Measurements from ENCODE around the gene FSTL1.

FSTL1 gene

DNA sequence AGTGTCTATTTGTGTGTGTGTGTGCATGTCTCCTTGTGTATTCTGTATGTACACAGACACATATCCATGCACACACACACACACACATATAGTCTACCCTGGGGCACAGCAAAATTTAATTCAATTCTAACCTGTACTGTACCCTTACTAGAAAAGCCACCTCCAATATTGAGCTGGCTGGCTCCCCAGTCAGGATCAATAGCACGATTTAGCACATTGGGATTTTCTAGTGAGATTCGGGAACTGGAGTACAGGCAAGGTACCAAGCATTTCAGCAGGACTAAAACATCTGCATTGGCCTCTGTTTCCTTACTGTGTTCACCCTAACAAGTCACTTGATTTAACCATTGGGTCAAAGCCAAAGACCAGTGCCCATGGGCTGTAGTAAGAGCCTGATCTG, 13.2 kb downstream of the FSTL1 start:
- H3K27ac Mint-ChIP-seq = no peak overlapping the region
- H3K9me3 Mint-ChIP-seq (ENCODE audit: low read depth) = no peaks in the 10 kb centered on the region
- peaks cover 7% of the 10 kb centered on the region for H3K27me3 Mint-ChIP-seq
- no peaks in the 10 kb centered on the region for H3K36me3 Mint-ChIP-seq
- H3K4me1 Mint-ChIP-seq (ENCODE audit: low read depth) = no peaks in the 10 kb centered on the region
- H3K4me3 Mint-ChIP-seq = no peak overlapping the region

DNA sequence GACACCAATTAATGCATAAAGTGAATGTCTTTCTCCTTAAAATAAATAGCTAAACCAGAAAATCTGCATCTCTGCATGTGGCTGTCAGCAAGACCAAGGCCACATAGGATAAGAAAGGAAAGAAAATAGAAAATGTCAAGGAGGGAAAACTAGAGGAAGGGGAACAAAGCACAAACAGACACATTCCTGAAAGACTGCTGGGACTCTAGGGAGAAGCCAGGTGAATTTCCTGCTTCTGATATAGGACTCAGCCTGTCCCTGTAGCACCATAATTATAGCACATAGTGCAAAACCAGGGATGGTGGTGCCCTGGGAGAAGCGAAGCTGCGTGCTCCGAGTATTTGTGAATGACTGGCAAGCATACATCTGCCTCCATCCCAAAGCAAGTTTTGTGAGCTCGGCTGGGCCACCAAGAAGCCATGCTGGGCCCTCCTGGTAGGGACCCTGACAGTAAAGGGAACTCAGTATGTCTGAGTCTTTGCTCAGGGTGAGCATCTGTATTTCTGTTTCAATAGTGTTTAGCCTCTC, 14.2 kb downstream of the FSTL1 start:
- H3K27ac Mint-ChIP-seq = no peak overlapping the region
- H3K4me3 Mint-ChIP-seq = no peak overlapping the region
- no peaks in the 10 kb centered on the region for H3K4me1 Mint-ChIP-seq (ENCODE audit: low read depth)
- H3K9me3 Mint-ChIP-seq (ENCODE audit: low read depth) = no peaks in the 10 kb centered on the region
- peaks cover 5% of the 10 kb centered on the region for H3K27me3 Mint-ChIP-seq
- H3K36me3 Mint-ChIP-seq = no peaks in the 10 kb centered on the region

DNA sequence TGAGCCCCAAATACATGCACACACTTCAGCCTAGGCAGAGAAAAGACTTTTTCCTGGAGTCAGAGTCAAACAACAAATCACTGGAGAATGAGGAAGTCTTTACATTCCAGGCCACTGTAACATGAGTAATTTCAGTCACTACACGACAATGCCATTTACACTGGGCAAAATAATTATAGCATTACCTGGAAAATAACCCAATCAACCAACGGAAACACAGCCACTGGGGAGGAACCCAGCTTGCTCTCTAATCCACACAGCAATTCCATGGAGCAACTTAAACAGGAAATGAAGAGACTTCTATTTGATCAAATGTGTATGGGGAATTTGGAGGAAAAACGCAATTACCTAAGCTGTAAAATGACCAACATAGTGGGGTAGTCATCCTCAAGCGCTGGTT, 15.2 kb downstream of the FSTL1 start:
- peaks cover 5% of the 10 kb centered on the region for H3K27me3 Mint-ChIP-seq
- H3K27ac Mint-ChIP-seq = no peak overlapping the region
- no peaks in the 10 kb centered on the region for H3K4me1 Mint-ChIP-seq (ENCODE audit: low read depth)
- H3K36me3 Mint-ChIP-seq = no peaks in the 10 kb centered on the region
- H3K9me3 Mint-ChIP-seq (ENCODE audit: low read depth) = no peaks in the 10 kb centered on the region
- H3K4me3 Mint-ChIP-seq = no peak overlapping the region

DNA sequence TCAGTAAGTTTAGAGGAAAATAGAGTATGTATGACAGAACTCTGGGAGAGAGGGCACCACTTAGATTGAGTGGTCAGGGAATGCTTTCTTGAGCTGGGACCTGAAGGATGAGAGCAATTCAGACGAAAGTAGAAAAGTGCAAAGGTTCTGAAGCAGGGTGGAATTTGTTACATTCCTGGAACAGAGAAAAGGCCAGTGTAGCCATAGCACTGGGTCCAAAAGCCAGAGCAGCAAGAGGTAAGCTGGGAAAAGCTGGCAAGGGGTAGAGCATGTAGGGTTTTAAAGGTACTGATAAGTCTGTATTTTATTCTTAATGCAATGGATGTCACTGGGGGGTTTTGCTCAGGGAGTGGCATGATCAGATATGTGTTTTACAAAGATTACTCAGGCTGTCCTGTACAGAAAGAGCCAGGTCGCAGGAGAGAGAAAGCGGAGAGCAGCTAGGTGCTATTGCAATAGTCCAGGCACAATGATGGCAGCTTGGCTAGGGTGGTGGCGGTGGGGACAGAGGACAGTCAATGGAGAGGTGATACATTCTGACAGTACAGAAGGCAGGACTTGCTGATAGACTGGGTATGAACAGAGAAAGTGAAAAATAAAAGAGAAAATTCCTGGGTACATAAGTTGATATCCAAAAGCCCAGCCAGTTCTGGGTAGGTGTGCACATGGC, 17.0 kb downstream of the FSTL1 start:
- Mint-ChIP-seq H3K4me1 (ENCODE audit: low read depth) (no peaks in the 10 kb centered on the region), H3K27ac (no peak overlapping the region), H3K27me3 (no peaks in the 10 kb centered on the region), H3K9me3 (ENCODE audit: low read depth) (no peaks in the 10 kb centered on the region), H3K4me3 (no peak overlapping the region), H3K36me3 (no peaks in the 10 kb centered on the region)

DNA sequence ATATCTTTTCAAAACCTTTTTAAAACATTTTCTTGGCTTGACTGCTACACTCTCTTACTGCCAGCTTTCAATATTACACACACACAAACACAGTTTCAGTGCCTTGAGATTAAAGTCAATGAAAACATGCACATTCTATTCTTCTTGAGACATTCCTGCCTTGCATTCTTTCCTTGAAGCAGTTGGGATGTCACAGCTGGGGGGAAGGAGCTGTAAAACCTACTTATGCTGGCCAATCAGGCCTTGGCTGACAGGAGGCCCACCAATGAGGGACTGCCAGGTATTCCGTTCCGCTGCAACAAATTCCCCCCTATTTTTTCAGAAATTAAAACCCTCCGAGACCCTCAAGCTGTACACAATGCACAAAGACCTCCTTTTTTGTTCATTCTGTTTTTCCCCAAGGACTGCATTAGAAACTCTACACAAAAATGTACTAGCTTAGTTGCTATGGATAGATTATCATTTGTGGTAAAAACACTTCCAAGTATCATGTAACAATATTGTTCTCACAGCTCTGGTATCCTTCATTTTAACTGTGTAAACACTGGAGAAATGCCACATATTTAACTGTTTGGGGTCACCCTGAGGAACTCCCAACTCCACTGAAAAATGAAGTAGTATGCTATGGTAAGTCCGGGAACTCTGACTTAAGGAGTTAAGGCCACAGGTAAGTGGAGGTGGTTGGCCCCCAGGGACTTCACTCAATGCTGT, 18.5 kb downstream of the FSTL1 start:
- Mint-ChIP-seq H3K27me3 (no peaks in the 10 kb centered on the region), H3K36me3 (no peaks in the 10 kb centered on the region), H3K4me1 (ENCODE audit: low read depth) (no peaks in the 10 kb centered on the region), H3K9me3 (ENCODE audit: low read depth) (no peaks in the 10 kb centered on the region), H3K27ac (no peak overlapping the region), H3K4me3 (no peak overlapping the region)

DNA sequence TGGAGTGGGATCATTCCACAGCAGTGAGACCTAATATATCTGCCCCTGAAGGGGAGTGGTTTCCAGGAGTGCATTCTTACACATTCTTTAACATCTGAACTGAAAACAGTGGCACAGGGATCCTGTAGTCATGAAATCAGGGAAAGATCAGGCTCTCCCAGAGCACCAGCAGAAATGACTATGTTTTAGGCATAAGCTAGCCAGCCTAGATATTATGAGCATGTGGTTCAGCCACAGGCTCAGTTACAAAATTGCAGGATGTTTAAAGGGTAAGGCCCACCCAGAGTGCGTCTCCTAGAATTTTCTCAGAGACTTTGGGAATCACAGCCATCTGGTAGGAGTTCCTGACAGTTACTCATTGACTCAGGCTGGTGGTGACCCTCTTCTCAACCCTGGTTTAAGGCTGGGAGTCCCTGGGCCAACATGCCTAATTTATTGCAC, 20.9 kb downstream of the FSTL1 start:
- no peaks in the 10 kb centered on the region for H3K36me3 Mint-ChIP-seq
- no peak overlapping the region for H3K4me3 Mint-ChIP-seq
- no peaks in the 10 kb centered on the region for H3K4me1 Mint-ChIP-seq (ENCODE audit: low read depth)
- no peaks in the 10 kb centered on the region for H3K9me3 Mint-ChIP-seq (ENCODE audit: low read depth)
- no peaks in the 10 kb centered on the region for H3K27me3 Mint-ChIP-seq
- no peak overlapping the region for H3K27ac Mint-ChIP-seq

DNA sequence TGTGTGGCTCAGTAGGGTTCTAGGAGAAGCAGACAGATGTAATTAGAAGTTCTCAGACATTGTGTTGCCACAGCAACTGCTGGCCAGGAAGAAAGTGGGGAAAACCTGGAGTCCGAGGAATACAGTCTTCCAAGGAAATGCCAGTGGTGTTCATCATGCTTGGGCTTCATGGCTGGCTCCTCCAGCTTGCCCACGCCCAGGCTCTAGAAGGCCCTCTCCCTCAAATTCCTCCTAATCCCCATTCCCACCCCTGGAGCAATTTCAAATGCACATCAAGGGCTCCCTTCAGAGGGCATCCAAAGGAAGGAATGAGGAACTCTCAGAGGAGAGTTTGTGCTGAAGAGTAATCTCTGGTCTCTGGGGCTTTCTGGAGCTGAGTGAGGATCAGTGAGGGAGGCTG, 21.9 kb downstream of the FSTL1 start:
- H3K27me3 Mint-ChIP-seq = no peaks in the 10 kb centered on the region
- no peaks in the 10 kb centered on the region for H3K4me1 Mint-ChIP-seq (ENCODE audit: low read depth)
- no peaks in the 10 kb centered on the region for H3K36me3 Mint-ChIP-seq
- no peak overlapping the region for H3K4me3 Mint-ChIP-seq
- no peak overlapping the region for H3K27ac Mint-ChIP-seq
- no peaks in the 10 kb centered on the region for H3K9me3 Mint-ChIP-seq (ENCODE audit: low read depth)

DNA sequence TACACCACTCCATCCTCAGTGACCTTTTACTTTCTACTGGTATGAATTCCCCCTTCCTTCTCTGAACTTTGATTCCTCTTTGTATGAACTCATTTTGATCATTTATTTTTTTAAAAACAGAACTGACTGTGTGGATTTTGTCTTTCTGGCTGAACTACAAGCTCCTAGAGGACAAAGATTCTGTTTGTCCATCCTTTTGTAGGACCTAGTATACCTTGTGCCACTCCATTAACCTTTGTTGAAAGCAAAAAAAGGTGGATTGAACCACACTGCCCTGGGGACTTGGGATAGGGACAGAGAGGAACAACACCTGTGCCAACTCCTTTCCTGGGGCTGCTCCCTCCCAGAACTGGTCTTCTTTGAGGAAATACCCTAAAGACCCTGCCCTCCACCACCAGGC, 23.6 kb downstream of the FSTL1 start:
- Mint-ChIP-seq H3K27ac (no peak overlapping the region), H3K9me3 (ENCODE audit: low read depth) (no peaks in the 10 kb centered on the region), H3K27me3 (no peaks in the 10 kb centered on the region), H3K36me3 (no peaks in the 10 kb centered on the region), H3K4me3 (no peak overlapping the region), H3K4me1 (ENCODE audit: low read depth) (no peaks in the 10 kb centered on the region)

DNA sequence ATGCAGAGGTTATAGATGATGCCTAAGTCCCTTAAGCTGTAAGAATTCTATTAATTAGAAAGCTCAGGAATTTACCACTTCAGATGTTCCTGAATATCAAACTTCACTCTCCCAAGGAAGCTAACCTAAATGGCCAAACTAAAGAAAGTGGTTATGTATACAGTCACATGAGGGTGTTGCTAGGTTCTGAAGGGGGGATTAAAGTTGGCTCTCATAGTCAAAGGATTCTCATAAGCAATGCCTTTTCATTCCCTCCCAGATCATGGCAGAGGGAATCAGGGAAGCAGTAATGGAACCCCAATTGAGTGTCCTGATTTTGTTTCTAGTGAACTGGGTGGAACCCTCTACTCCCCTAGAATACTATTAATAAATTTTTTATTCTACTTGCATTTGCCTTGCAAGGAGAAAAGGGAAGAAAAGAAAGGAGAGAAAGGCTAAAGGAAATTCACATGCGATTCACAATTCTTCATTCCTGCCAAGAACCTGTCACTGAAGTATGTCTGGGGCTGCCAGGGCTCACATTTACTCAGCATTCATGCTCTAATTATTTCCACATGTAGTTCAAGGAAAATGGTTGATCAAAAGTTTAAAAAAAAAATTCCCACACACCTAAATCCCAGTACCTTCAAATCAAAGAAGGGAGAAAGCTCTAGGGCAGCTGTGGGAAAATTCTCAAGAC, 25.1 kb downstream of the FSTL1 start:
- Mint-ChIP-seq H3K4me1 (ENCODE audit: low read depth) (no peaks in the 10 kb centered on the region), H3K36me3 (no peaks in the 10 kb centered on the region), H3K27ac (no peak overlapping the region), H3K27me3 (no peaks in the 10 kb centered on the region), H3K9me3 (ENCODE audit: low read depth) (no peaks in the 10 kb centered on the region), H3K4me3 (no peak overlapping the region)

DNA sequence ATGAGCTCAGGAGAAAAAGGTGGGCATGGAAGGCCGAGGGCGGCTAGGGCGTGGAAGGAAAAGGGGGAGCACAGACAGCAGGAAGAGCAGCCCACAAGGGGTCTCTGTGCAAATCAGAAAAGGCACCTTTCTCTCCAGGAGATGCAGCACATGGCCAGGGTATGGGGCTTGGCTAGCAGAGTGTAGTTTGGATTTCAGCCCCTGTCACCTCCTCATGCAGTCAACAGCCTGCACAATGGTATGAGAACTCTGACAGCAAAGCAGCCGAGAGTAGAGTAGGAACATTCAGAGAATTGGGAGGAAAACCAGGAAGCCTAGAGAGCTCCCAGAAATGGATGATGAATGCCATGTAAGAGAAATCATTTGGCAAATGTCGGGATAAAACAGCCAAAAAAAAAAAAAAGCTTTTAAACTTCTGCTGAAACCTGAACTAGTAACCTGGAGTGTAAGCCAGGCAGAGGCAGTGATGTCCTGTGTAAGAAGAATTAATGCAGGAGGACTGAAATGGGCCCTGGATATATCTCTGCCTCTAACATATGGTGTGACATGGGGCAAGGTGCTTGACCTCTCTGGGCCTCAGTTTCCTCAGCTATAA, 25.7 kb downstream of the FSTL1 start:
- Mint-ChIP-seq H3K4me1 (ENCODE audit: low read depth) (no peaks in the 10 kb centered on the region), H3K27me3 (no peaks in the 10 kb centered on the region), H3K27ac (no peak overlapping the region), H3K4me3 (no peak overlapping the region), H3K36me3 (no peaks in the 10 kb centered on the region), H3K9me3 (ENCODE audit: low read depth) (no peaks in the 10 kb centered on the region)

DNA sequence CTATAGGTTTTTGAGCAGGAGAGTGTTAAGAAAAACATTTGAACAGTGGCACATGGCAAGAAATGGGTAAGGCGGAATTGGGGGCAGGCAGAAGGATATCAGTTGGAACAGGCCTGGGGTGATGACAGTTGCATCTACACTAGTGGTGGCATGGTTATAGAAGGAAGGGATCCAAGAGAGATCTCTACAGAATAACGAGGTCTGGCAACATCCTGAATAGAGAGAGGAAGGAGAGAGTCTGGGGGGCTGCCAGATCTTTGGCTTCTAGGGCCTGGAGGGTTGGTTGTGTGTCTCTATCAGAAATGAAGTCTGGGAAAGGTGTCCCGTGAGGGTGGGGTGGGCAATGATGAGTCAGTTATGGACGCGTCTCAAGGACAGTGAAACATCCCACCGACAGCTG, 26.3 kb downstream of the FSTL1 start:
- Mint-ChIP-seq H3K4me3 (no peak overlapping the region), H3K27ac (no peak overlapping the region), H3K9me3 (ENCODE audit: low read depth) (no peaks in the 10 kb centered on the region), H3K36me3 (no peaks in the 10 kb centered on the region), H3K27me3 (no peaks in the 10 kb centered on the region), H3K4me1 (ENCODE audit: low read depth) (no peaks in the 10 kb centered on the region)

DNA sequence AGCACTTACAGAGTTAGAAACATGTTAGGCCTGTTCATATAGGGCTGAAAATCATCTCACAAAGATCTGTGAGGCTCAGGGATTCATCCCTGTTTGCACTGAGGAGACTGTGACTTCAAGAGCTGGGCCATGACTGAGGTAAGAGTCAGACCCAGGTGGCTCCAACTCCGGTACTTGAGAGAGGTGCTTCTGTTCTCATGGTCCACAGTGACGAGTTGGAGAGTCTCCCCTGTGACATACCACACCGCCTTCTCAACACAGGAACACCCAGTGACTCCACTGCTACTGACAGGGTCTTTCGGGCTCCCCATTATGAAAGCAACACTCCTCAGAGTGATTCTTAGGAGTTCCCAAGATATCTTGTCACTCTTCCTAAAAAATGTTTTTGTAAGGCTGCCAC, 27.4 kb downstream of the FSTL1 start:
- H3K4me3 Mint-ChIP-seq = no peak overlapping the region
- H3K4me1 Mint-ChIP-seq (ENCODE audit: low read depth) = no peaks in the 10 kb centered on the region
- H3K9me3 Mint-ChIP-seq (ENCODE audit: low read depth) = no peaks in the 10 kb centered on the region
- no peaks in the 10 kb centered on the region for H3K27me3 Mint-ChIP-seq
- no peaks in the 10 kb centered on the region for H3K36me3 Mint-ChIP-seq
- H3K27ac Mint-ChIP-seq = no peak overlapping the region

DNA sequence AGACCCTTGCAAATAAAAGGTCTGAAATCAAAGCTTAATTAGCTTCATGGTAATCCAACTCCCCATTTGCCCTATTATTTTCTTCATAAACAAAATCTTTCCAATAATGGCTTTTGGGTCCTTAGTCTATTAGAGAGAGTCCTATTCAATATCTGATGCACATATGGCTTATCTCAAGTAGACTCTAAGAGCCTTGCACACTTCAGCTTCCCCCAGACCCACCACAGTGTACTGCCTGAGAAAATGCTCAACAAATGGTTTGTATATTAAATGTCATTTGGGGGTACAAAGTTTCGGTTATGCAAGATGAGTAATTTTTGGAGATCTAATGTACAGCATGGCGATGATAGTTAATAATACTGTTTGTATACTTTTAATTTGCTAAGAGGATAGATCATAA, 28.9 kb downstream of the FSTL1 start:
- no peaks in the 10 kb centered on the region for H3K27me3 Mint-ChIP-seq
- H3K4me1 Mint-ChIP-seq (ENCODE audit: low read depth) = peaks cover 8% of the 10 kb centered on the region
- no peak overlapping the region for H3K27ac Mint-ChIP-seq
- no peaks in the 10 kb centered on the region for H3K36me3 Mint-ChIP-seq
- no peak overlapping the region for H3K4me3 Mint-ChIP-seq
- H3K9me3 Mint-ChIP-seq (ENCODE audit: low read depth) = no peaks in the 10 kb centered on the region

DNA sequence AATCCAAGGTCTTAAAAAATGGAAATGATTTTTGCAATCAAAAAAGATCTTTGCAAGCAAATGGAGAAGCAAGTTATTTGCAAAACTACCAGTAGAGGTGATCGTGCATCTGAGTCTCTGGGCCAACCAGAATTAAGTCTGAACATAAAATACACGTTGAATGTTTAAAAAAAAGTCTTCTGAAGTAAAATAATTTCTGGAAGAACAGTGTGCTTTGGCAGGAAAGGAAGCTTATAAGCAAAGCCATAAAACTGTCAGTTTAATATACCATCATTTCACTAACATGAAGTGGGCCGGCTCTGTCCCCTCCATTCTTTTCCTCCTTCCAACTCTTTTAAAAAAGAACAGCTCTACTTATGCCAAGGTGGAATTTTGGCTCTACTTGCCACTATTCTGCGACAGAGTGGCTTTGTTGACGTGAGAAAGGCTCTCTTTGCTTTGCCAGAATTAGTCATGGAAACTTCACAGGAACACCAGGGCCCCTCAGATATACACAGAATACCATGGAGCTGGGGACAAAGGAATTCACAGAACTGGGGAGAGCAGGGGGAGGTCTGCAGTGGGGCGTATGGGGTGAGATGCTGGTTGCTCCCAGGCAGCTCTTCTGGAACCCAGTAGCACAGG, 29.8 kb downstream of the FSTL1 start:
- Mint-ChIP-seq H3K4me3 (no peak overlapping the region), H3K27me3 (no peaks in the 10 kb centered on the region), H3K4me1 (ENCODE audit: low read depth) (peaks cover 8% of the 10 kb centered on the region), H3K27ac (no peak overlapping the region), H3K9me3 (ENCODE audit: low read depth) (no peaks in the 10 kb centered on the region), H3K36me3 (no peaks in the 10 kb centered on the region)

DNA sequence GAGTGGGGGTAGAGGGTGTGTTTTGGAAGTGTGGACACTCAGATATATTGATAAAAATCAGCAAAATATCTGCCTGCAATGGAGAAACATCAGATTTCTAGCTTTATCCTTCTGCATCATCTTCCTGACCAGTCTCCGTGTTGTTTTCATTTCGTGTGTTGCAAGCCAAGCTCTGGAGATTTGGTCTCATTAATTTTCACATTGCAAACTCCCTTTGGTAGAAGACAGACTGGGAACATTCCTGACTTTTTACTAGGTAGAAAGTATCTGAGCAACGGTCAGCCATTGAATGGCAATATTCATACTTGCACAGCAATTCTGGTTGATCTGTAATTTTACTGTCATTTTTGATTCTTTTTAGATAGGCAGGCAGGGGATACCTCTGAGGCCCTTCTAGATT, 30.4 kb downstream of the FSTL1 start:
- Mint-ChIP-seq H3K4me1 (ENCODE audit: low read depth) (peaks cover 8% of the 10 kb centered on the region), H3K27ac (no peak overlapping the region), H3K9me3 (ENCODE audit: low read depth) (no peaks in the 10 kb centered on the region), H3K36me3 (no peaks in the 10 kb centered on the region), H3K27me3 (peaks cover 2% of the 10 kb centered on the region), H3K4me3 (no peak overlapping the region)

All from activated naive CD8-positive, alpha-beta T cell (primary cell).